Panc1 (cell line): ENCODE measurements around the gene SCFD1. TPM values are rescaled to one million over a fixed set of nuclear protein-coding genes. Genes with fewer than 3 reads are reported as not detected.

Experiments used
- ATAC-seq: fragments of 200-7000 bp; cut with Tn5 transposase; 2 replicates; pipeline ENCODE4 v1.9.1; 2020; ENCODE audit warnings: mild to moderate bottlenecking, moderate library complexity
- BruUV-seq: library from RNA; stranded (reverse); fragments of 400-500 nt; replicated peaks from 2 replicates; lab custom pipeline; 2021; lab: Mats Ljungman, UMichigan
- CTCF ChIA-PET: fragments of 300-600 bp; sonication (Branson Sonifier 250); formaldehyde crosslinking; loops from one replicate; lab custom pipeline; 2022; ENCODE audit warnings: antibody characterized with exemption; lab: Charles Lee
- POLR2A ChIA-PET: fragments of 300-600 bp; sonication (Branson Sonifier 250); formaldehyde crosslinking; loops from one replicate; lab custom pipeline; 2022; ENCODE audit warnings: antibody characterized with exemption; lab: Charles Lee
- DNase-seq: peaks from one replicate; pipeline ENCODE4 v3.0.0-alpha.2; 2010; ENCODE audit warnings: low read depth, low spot score
- H3K27ac ChIP-seq: 2 replicates; pipeline ENCODE4 v1.5.1; 2011; ENCODE audit warnings: mild to moderate bottlenecking, low read length, inconsistent platforms
- H3K27me3 ChIP-seq: fragments of 200-500 bp; sonication (Bioruptor generic); 2 replicates; pipeline ENCODE4 v1.6.0; 2014; ENCODE audit warnings: low read length, inconsistent platforms; ENCODE audit not compliant: control insufficient read depth, insufficient read depth
- H3K36me3 ChIP-seq: fragments of 200-500 bp; sonication (Bioruptor generic); 2 replicates; pipeline ENCODE4 v1.5.1; 2014; ENCODE audit warnings: inconsistent platforms, mild to moderate bottlenecking, low read length, moderate library complexity; ENCODE audit not compliant: control insufficient read depth, insufficient read depth
- H3K4me1 ChIP-seq: 2 replicates; pipeline ENCODE4 v1.5.1; 2011; ENCODE audit warnings: inconsistent platforms, mild to moderate bottlenecking, low read length, moderate library complexity; ENCODE audit not compliant: control insufficient read depth, insufficient read depth
- H3K4me3 ChIP-seq, 2 experiments: 2 replicates each; pipeline ENCODE4 v1.5.1; 2011 to 2012; ENCODE audit warnings: low read depth in 2 of 2, low read length in 2 of 2, mild to moderate bottlenecking in 2 of 2, inconsistent platforms in 1 of 2, moderate library complexity in 1 of 2
- H3K9me3 ChIP-seq: fragments of 200-500 bp; sonication (Bioruptor generic); 2 replicates; pipeline ENCODE4 v1.5.1; 2014; ENCODE audit warnings: low read depth, mild to moderate bottlenecking, inconsistent platforms, low read length, moderate library complexity; ENCODE audit not compliant: control insufficient read depth, insufficient read depth
- POLR2AphosphoS5 ChIP-seq: IDR thresholded peaks from 2 replicates; pipeline ENCODE4 v1.6.1; 2012; ENCODE audit warnings: mild to moderate bottlenecking, low read depth, low read length, moderate library complexity
- REST ChIP-seq, 2 experiments: IDR thresholded peaks; 2 replicates each; pipeline ENCODE4 v1.6.1; 2011 to 2012; ENCODE audit warnings: low read depth in 2 of 2, control low read depth in 1 of 2, low read length in 1 of 2, mild to moderate bottlenecking in 1 of 2, moderate library complexity in 1 of 2; ENCODE audit not compliant: insufficient read depth in 1 of 2
- SIN3A ChIP-seq: IDR thresholded peaks from 2 replicates; pipeline ENCODE4 v1.6.1; 2012; ENCODE audit warnings: low read depth, mild to moderate bottlenecking, low read length, moderate library complexity, borderline replicate concordance; ENCODE audit not compliant: insufficient read depth
- TCF7L2 ChIP-seq: IDR thresholded peaks from 2 replicates; pipeline ENCODE4 v1.6.1; 2011; ENCODE audit warnings: mild to moderate bottlenecking, low read depth, low read length, inconsistent platforms
- in situ Hi-C: cut with HindIII; loops from 2 replicates; pipeline ENCODE4 v1.10.0; 2016; ENCODE audit warnings: low sequenced_read_pairs, low pct_unique_long_range_greater_than_20kb
- intact Hi-C: fragments of 100-400 bp; cut with micrococcal nuclease; formaldehyde crosslinking; loops from one replicate; pipeline ENCODE4 v1.10.0; 2022; ENCODE audit not compliant: unreplicated experiment
- total RNA-seq: library from RNA; stranded (reverse); gene quantifications from one replicate; pipeline ENCODE4 v1.2.1, GENCODE V29; 2021; ENCODE audit not compliant: unreplicated experiment
- TF ChIP-seq, protein P1 (sequence below): fragments of 450-650 bp; IDR thresholded peaks from 2 replicates; pipeline ENCODE4 v1.5.1; 2017; ENCODE audit warnings: mild to moderate bottlenecking

The SCFD1 gene
- total RNA-seq, 1 experiment from 2014 or later: 43.8 TPM

DNA sequence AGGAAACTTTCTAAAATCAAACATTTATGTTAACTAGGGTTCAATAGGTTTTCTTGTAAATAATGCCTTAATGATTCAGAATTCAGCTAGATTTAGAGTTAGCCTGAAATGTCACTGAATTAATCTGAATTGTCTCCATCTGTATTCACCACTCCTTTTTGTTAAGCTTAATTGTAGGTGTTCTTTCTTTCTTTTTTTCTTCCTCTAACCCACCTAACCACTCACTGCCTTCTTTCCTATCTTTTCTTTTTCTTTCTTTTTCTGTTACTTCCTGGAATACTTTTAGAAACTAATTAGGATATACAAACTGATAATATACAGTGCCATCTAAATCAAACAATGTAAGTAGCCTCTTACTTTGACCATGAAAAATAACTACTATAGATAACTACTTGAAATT lies 33.2 kb upstream of the SCFD1 start:
- peaks cover 32% of the 10 kb centered on the region; the same call in 1 of the 2 replicates for H3K36me3 ChIP-seq
- DNase-seq: no peak
- no peaks in the 10 kb centered on the region for H3K27me3 ChIP-seq
- no peak overlapping the region for H3K4me3 ChIP-seq
- no peak overlapping the region for H3K27ac ChIP-seq
- no TSS peak for BruUV-seq
- no peak for ATAC-seq
- in situ Hi-C loops (no loop called here), intact Hi-C loops (no loop called here)
- ChIA-PET POLR2A (no interaction called here), CTCF (no interaction called here)
- peaks cover 2% of the 10 kb centered on the region; the same call in 1 of the 2 replicates for H3K9me3 ChIP-seq
- H3K4me1 ChIP-seq: no peaks in the 10 kb centered on the region
- TF ChIP-seq POLR2AphosphoS5: no peak
- no peak for TF ChIP-seq REST (IDR thresholded peaks at IDR 0.05; ENCODE audit: insufficient read depth in 1 of 2, low read depth in 2 of 2, low read length in 1 of 2)
- TF ChIP-seq, protein P1, sequence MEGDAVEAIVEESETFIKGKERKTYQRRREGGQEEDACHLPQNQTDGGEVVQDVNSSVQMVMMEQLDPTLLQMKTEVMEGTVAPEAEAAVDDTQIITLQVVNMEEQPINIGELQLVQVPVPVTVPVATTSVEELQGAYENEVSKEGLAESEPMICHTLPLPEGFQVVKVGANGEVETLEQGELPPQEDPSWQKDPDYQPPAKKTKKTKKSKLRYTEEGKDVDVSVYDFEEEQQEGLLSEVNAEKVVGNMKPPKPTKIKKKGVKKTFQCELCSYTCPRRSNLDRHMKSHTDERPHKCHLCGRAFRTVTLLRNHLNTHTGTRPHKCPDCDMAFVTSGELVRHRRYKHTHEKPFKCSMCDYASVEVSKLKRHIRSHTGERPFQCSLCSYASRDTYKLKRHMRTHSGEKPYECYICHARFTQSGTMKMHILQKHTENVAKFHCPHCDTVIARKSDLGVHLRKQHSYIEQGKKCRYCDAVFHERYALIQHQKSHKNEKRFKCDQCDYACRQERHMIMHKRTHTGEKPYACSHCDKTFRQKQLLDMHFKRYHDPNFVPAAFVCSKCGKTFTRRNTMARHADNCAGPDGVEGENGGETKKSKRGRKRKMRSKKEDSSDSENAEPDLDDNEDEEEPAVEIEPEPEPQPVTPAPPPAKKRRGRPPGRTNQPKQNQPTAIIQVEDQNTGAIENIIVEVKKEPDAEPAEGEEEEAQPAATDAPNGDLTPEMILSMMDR: no peak
- no peak for TF ChIP-seq TCF7L2
- no peak for TF ChIP-seq SIN3A

DNA sequence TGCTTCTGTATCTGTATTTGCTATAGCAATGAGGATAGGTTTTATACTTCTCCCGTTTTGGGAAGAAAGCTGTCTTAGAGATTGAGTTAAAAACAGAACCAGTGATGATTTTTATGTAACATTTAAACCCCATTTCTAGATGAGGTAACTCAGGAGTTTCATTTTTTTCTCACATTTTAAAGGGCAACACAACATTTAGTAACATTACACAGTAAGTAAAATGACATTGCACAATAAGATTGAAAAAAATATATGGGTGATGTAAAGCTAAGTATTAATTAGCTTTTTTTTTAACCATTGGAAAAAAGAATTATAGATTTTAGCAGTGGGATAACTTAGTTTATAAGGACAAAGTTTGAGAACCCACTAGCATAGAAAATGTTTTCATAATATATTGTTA lies 25.2 kb upstream of the SCFD1 start:
- peaks cover 33% of the 10 kb centered on the region; the same call in 1 of the 2 replicates for H3K36me3 ChIP-seq

More for the DNA sequence above, 25.2 kb upstream of the SCFD1 start:
- no peak for ATAC-seq
- no peak for DNase-seq
- H3K4me3 ChIP-seq: no peak overlapping the region
- ChIA-PET POLR2A (no interaction called here), CTCF (no interaction called here)
- intact Hi-C loops (no loop called here), in situ Hi-C loops (no loop called here)
- H3K9me3 ChIP-seq: no peaks in the 10 kb centered on the region
- no peaks in the 10 kb centered on the region for H3K4me1 ChIP-seq
- TF ChIP-seq POLR2AphosphoS5 (no peak), TCF7L2 (no peak), SIN3A (no peak), REST (IDR thresholded peaks at IDR 0.05; ENCODE audit: insufficient read depth in 1 of 2, low read depth in 2 of 2, low read length in 1 of 2) (no peak)
- TF ChIP-seq, protein P1: no peak
- no peaks in the 10 kb centered on the region for H3K27me3 ChIP-seq
- H3K27ac ChIP-seq: no peak overlapping the region
- no TSS peak for BruUV-seq
